Measurements from ENCODE around the gene SP140. TPM values are rescaled to one million over a fixed set of nuclear protein-coding genes. Genes with fewer than 3 reads are reported as not detected.

The SP140 gene
- total and polyA plus RNA-seq, 2 of the 13 experiments (the other 11 are each of a cell fraction or from before 2014, with no cell fraction given), result 0.57 to 0.80 TPM

DNA sequence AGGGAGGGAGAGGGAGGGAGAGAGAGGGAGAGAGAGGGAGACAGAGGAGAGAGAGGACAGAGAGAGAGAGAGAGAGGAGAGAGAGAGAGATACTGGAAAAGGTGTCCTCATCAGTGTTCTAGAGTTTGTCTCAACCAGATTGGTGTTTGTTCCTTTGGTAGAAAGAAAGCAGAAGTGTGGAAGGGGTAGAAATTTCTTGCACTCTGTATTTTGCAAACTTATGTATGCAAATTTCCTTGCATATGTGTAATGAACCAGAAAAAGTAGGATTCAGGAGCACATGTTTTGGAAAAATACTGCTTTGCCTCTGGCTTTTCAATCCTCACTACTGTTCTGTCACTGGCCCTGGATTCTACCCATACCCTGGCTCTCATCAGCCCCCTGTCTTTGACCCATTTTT is 1.1 kb upstream of the SP140 start:
- in situ Hi-C loops (cut with HindIII; ENCODE audit: extremely low pct_ligation_motif_present, low pct_unique_long_range_greater_than_20kb) (no loop called here), intact Hi-C loops (cut with micrococcal nuclease; ENCODE audit: unreplicated experiment) (loop anchor here (10.0 kb wide), 1 partner anchor 190 kb away; the partner anchor contains the start of gene SP100)
- FAIRE-seq, result no peak
- POLR2A ChIA-PET, result no interaction called here
- no peaks in the 10 kb centered on the region for H3K36me3 ChIP-seq (replicated peaks in 1 of 2; ENCODE audit: control insufficient read depth in 1 of 2, insufficient read depth in 2 of 2, low read length in 2 of 2)
- no peak for DNase-seq (ENCODE audit: low spot score)
- no peaks in the 10 kb centered on the region for H3K79me2 ChIP-seq (ENCODE audit: insufficient read depth, low read length)
- no peak overlapping the region for H3K4me3 ChIP-seq (replicated peaks in 1 of 3; ENCODE audit: insufficient read depth in 1 of 3, low read depth in 2 of 3, low read length in 3 of 3)
- ATAC-seq, result no peak
- H3K9me3 ChIP-seq (ENCODE audit: low read length), result no peaks in the 10 kb centered on the region
- CTCF ChIA-PET (ENCODE audit: low intra/inter-chr PET ratio, low total read pairs), result no interaction called here
- 0 out of 2 replicates have a peak, but pooled peaks cover 15% of the 10 kb centered on the region for H3K4me1 ChIP-seq (ENCODE audit: insufficient read depth, low read length)
- H3K9ac ChIP-seq (ENCODE audit: insufficient read depth, low read depth, low read length), result no peak overlapping the region
- peaks cover 0 to 5% of the 10 kb centered on the region in 2 experiments; a peak in 3 of 5 replicates for H3K27me3 ChIP-seq (ENCODE audit: control insufficient read depth in 1 of 2, insufficient read depth in 2 of 2, low read length in 2 of 2)
- no TSS peak for BruUV-seq (replicated peaks)
- no peak overlapping the region for H2AFZ ChIP-seq (ENCODE audit: low read length)
- H3K27ac ChIP-seq (ENCODE audit: extremely low read length, insufficient read depth, low read length), result no peak overlapping the region
- TF ChIP-seq HNRNPK (IDR thresholded peaks at IDR 0.05; ENCODE audit: low read depth, low read length, poor library complexity, severe bottlenecking), result peak; percentile 47
- 0 out of 2 replicates have a peak, but pooled peaks have one; percentile 34 for TF ChIP-seq PCBP1 (IDR thresholded peaks at IDR 0.05; ENCODE audit: borderline replicate concordance, low read depth, low read length)
- TF ChIP-seq, protein P1, sequence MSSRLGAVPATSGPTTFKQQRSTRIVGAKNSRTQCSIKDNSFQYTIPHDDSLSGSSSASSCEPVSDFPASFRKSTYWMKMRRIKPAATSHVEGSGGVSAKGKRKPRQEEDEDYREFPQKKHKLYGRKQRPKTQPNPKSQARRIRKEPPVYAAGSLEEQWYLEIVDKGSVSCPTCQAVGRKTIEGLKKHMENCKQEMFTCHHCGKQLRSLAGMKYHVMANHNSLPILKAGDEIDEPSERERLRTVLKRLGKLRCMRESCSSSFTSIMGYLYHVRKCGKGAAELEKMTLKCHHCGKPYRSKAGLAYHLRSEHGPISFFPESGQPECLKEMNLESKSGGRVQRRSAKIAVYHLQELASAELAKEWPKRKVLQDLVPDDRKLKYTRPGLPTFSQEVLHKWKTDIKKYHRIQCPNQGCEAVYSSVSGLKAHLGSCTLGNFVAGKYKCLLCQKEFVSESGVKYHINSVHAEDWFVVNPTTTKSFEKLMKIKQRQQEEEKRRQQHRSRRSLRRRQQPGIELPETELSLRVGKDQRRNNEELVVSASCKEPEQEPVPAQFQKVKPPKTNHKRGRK (CRISPR knock-in tag; IDR thresholded peaks at IDR 0.05), result no peak
- H3K4me2 ChIP-seq (ENCODE audit: low read depth, low read length), result no peak overlapping the region
- H4K20me1 ChIP-seq (ENCODE audit: insufficient read depth, low read length), result no peaks in the 10 kb centered on the region

DNA sequence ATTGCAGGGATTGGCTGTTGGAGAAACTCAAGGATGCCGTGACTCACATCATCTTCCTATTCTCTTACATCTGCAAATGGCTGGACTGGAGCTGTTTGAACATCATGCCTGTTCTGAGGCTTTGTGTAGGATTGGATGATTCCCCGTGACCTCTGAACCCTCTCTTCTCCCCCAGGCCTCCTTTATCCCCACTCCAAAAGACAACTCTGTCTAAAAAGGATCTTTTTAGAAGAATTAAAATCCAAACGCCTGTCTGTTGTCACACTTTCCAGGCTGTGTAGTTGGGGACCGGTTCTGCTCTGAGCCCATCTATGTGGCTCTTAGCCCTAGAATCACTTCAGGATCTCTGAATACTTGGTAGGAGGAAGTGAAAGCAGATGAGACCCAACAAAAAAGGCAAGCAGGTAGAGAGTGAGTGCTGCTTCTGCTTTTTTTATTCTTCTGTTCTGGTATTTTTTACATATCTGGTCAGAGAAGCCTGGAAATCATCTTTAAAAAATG is 565 bp downstream of the SP140 start:
- peak overlapping the region; percentile 59 for H3K4me2 ChIP-seq (ENCODE audit: low read depth, low read length)
- H3K36me3 ChIP-seq (replicated peaks in 1 of 2; ENCODE audit: control insufficient read depth in 1 of 2, insufficient read depth in 2 of 2, low read length in 2 of 2), result no peaks in the 10 kb centered on the region
- no peak overlapping the region for H3K9ac ChIP-seq (ENCODE audit: insufficient read depth, low read depth, low read length)
- CTCF ChIA-PET (ENCODE audit: low intra/inter-chr PET ratio, low total read pairs), result no interaction called here
- H2AFZ ChIP-seq (ENCODE audit: low read length), result no peak overlapping the region
- in situ Hi-C loops (cut with HindIII; ENCODE audit: extremely low pct_ligation_motif_present, low pct_unique_long_range_greater_than_20kb), result no loop called here
- FAIRE-seq, result no peak
- peaks cover 7% of the 10 kb centered on the region; the same call in 1 of the 2 replicates for H3K9me3 ChIP-seq (ENCODE audit: low read length)
- 44% methylated on average over 4 of the region's 4 CpGs for WGBS (ENCODE audit: low lambda C conversion rate)
- H3K27me3 ChIP-seq (ENCODE audit: control insufficient read depth in 1 of 2, insufficient read depth in 2 of 2, low read length in 2 of 2), result peaks cover 0 to 8% of the 10 kb centered on the region in 2 experiments; a peak in 4 of 5 replicates
- H3K4me1 ChIP-seq (ENCODE audit: insufficient read depth, low read length), result 0 out of 2 replicates have a peak, but pooled peaks cover 11% of the 10 kb centered on the region
- BruUV-seq (replicated peaks), result no TSS peak
- no peak overlapping the region for H3K27ac ChIP-seq (ENCODE audit: extremely low read length, insufficient read depth, low read length)
- H3K4me3 ChIP-seq (replicated peaks in 1 of 3; ENCODE audit: insufficient read depth in 1 of 3, low read depth in 2 of 3, low read length in 3 of 3), result no peak overlapping the region
- DNase-seq (ENCODE audit: low spot score), result no peak
- TF ChIP-seq HBP1 (CRISPR knock-in tag; IDR thresholded peaks at IDR 0.05; ENCODE audit: low read depth) (no peak), SMC3 (IDR thresholded peaks at IDR 0.05; ENCODE audit: low read length) (no peak), TCF7L2 (IDR thresholded peaks at IDR 0.05; ENCODE audit: low read depth, low read length) (no peak), FOXP1 (IDR thresholded peaks at IDR 0.05) (no peak), FOXP1 (CRISPR knock-in tag; IDR thresholded peaks at IDR 0.05) (no peak), TBP (CRISPR knock-in tag; IDR thresholded peaks at IDR 0.05) (no peak), ZNF746 (CRISPR knock-in tag; IDR thresholded peaks at IDR 0.05) (no peak), ZNF564 (CRISPR knock-in tag; IDR thresholded peaks at IDR 0.05) (no peak), GRHL1 (CRISPR knock-in tag; conservative IDR thresholded peaks at IDR 0.05) (no peak), RFX1 (IDR thresholded peaks at IDR 0.05) (no peak)
- TF ChIP-seq, protein P2, sequence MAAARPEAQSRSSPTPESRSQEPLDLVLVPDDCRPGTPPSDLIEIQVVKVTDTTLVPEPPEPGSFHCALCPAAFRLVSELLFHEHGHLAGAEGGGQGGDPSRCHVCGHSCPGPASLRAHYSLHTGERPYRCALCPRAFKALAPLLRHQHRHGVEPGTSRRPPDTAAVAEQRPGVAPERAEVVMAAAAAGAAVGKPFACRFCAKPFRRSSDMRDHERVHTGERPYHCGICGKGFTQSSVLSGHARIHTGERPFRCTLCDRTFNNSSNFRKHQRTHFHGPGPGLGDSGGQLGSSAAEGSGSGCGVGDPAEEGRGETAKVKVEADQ (CRISPR knock-in tag; IDR thresholded peaks at IDR 0.05; ENCODE audit: borderline replicate concordance), result no peak
- H3K79me2 ChIP-seq (ENCODE audit: insufficient read depth, low read length), result no peaks in the 10 kb centered on the region
- intact Hi-C loops (cut with micrococcal nuclease; ENCODE audit: unreplicated experiment), result loop anchor here (10.0 kb wide), 1 partner anchor 189 kb away; the partner anchor contains the start of gene SP100
- POLR2A ChIA-PET, result no interaction called here
- no peaks in the 10 kb centered on the region for H4K20me1 ChIP-seq (ENCODE audit: insufficient read depth, low read length)
- ATAC-seq, result no peak; the same call in 2 of the 3 replicates
